AML-193 (cell line): ENCODE results near the gene CD164.
"Not testable (repeated sequence)": the region's sequence is repeated elsewhere in the genome, so short reads cannot be mapped to it uniquely, and the experiment has no call there.

ENCODE experiments used
- DNase-seq, 2 experiments: peaks; one replicate each; lab custom pipeline; 2025; lab: John Stamatoyannopoulos, UW

CD164 gene

DNA sequence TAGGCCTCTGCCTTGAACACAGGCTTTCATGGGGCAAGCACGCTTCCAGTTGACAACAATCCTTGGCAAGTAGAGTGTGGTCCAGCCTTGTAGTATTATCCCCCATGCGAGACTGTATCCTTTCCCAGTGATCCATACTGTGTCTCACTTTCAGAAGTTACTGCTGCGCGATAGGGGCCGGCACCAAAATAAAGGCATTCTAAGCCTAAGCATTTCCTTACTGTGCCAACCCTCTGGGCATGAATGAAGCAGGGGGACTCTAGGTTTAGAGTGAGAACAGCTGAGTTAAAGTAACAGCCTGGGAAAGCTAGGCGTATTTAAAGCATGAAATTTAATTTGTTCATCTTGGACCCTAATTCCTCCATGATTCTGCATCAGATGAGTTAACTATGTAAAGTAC lies 39.4 kb downstream of the CD164 start:
- DNase-seq: no peak

DNA sequence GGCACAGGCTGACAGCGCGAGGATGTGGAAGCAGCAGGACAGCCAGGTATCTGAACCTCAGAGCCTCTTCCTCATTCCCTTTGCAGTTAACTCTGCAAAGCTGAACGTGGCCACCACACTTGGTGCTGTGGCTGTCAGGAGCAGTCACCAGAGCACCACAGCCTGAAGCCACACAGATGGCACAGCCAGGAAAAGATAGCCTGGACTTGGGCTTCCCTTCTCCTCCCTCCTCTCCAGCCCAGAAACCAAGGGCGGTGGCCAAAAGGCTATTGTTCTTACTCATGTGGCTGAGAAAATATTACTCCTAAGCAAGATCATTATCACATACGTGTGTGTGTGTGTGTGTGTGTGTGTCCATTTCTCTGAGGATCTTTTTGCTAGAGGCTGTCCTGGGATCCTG lies 39.8 kb downstream of the CD164 start:
- DNase-seq: no peak

DNA sequence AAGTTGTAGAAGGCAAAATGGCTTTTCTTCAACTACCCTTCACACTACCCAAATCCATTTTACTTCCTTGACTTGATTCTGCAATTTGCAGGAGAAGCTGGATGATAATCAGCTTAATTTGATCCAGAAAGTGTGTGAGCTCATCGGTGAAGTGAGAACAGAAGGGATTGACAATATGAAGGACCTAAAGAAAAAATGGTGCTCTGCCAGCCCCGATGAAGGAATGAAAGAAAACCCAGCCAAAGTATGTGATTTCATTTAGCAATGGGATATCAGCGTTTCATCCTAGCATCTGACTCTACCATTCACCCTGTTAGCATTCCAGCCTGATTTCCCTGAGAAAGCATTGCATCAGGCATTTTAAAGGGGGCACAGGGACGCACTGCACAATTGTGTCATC lies 41.5 kb downstream of the CD164 start:
- DNase-seq: no peak

DNA sequence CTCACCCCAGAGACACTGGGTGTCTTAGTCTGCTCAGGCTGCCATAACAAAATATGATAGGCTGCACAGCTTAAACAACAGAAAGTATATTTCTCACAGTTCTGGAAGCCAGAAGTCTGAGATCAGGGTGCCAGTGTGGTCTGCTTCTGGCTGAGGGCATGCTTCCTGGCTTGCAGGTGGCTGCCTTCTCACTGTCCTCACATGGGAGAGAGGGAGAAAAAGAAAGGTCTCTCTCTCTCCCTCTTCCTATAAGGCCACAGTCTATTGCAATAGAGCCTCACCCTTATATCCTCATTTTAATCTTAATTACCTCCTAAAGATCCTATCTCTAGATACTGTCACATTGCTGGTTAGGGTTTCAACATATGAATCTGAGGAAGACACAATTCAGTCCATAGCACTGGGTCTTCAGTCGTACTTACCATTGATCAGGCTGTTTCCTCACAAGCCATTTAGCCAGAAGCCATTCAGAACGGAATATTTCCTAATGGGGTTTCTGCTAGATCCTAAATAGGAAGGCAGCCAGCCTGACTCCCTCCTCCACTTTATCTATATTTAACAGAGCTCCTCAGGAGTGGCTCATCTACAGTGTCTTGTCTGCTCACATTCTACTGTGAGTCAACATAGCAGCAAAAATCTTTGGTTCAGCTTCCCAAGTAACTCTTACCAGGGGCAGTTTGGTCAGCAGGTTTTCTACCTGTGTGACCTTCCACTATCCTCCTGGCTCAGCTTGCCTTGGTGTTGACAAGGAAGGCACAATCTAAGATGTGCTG lies 42.2 kb downstream of the CD164 start:
- DNase-seq: no peak

DNA sequence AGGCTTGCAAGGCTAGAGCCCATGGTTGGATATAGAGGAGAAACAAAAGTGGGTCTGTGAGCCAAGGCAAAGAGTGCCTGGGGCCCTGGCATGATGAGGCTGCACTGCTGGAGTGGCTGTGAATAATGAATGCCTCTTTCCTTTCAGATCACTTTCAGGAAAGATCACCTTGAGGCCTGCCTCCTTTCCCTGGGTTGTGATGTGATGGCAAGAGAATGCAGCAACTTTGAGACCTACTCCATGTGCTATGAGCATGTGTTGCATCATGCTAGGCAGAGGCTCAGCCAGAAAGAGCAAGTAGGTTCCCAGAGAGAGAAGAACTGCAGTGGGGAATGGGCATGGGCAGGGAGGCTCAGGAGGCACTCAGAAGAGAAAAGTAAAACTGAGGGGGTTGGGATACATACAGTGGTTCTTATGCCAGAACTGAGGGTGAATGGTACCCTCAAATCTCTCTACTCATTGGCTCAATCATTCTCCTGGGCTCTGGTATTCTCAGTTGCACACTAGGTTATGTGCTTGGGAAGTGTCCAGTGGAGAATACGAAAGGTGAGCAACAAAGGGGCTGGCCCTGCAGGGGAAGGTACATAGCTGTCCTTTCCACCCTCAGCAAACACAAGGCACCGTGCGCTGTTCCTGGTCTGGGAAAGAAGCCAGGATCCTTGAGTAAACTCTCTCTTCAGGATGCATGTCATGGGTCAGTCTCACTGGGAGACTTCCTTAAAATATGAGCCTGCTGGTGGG lies 45.9 kb downstream of the CD164 start:
- no peak for DNase-seq

DNA sequence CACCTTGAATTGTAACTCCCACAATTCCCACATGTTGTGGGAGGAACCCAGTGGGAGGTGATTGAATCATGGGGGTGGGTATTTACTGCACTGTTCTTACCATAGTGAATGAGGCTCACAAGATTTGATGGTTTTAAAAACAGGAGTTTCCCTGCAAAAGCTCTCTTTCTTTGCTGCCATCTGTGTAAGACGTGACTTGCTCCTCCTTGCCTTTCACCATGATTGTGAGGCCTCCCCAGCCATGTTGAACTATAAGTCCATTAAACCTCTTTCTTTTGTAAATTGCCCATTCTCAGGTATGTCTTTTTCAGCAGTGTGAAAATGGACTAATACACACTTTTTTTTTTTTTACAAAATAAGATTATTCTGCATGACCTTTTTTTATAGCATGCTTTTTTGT lies 48.4 kb downstream of the CD164 start:
- not testable (repeated sequence) for DNase-seq

DNA sequence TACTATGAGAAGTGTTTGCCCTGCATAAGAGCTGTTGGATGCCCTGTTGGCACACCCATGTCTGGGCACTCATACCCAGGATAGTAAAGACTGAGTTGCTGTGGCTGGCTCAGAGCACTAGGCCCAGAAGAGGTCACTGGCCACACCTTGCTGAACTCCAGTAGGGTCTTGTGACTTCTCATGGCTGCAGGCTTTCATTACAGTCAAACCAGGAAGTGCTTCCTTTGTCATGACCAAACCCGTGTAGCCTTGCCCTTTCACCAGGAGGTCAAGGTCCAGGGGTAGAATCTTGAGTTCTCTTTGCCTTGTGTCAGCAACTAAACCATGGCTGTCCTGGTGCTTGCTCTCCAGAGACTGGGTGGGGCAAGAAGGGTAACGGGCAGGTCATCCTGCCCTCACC lies 49.5 kb downstream of the CD164 start:
- DNase-seq: no peak

DNA sequence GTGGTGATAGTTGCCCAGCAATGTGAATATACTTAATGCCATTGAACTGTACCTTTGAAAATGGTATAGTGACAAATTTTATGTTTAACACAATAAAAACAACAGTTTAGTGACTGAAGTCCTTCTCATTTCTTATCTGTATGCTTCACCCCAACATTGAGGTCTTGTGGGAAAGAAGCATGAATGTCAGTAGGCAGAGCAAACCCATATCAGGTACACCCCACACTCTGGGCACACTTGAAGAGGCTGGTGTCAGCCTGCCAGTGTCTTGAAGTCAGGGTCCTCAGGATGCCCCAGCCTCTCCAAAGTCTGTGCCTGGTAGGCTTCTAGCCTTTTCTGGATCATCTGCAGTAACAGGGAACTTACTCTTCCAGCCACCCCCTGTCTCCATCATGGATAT lies 51.2 kb downstream of the CD164 start:
- no peak for DNase-seq

DNA sequence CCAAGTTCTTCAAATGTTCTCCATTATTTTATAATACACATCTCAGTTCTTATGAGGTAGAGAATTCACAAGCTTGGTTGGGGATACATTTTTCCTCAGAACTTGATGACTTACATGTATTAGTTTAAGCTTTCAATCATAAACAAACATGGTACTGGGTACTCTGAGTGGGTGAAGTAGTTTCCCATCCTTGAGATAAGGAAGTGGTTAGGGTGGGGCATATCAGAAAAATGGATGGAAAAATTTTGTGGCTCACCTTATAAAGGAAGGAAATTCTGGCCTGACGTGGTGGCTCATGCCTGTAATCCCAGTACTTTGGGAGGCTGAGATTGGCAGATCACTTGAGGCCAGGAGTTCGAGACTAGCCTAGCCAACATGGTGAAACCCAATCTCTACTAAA lies 52.0 kb downstream of the CD164 start:
- DNase-seq: no peak

DNA sequence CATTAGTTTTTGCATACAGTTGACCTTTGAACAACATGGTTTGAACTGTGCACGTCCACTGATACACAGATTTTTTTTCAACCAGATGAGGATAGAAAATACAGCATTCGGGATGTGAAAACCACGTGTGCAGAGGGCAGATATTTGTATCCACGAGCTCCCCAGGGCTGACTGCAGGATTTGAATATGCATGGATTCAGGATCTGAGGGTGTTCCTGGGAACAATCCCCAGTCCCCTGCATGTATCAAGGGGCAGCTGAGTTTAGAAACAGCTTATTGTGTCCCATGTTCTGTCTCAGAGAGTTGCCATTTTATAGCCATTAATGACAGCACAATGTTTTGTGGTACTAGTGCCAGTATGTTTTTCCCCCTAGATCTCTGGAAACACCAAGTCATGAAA lies 53.6 kb downstream of the CD164 start:
- DNase-seq: no peak

DNA sequence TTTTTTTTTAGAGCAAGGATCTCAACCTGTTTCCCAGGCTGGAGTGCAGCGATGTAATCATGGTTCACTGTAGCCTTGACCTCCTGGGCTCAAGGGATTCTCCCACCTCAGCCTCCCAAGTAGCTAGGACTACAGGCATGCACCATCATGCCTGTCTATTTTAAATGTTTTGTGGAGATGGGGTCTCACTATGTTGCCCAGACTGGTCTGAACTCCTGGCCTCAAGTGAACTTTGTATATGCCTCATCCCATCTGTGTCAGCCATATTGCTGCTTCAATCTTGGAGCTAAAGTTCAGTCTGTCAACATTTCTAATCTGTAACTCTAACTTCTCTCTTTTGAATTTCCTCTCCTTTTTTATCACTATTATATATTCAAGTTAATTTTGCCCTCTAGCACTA lies 54.3 kb downstream of the CD164 start:
- no peak for DNase-seq

DNA sequence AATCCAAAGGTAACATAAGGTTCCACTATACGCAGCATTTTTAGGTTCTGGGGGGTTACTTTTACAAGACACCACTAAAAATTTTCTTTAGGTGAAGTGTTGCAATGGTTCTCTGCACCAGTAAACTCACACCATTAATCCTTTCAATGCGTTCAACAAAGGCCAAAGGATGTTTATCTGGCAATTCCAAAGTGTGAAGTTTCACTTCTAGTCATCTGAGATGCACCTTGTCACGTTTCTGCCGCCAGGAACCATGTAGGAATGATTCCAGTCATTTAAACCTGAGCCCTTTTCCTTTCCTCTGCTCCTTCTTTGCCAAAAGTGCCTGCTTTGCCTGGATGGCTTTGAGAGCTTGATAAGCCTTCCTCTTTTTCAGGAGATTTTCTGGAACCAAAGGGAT lies 54.8 kb downstream of the CD164 start:
- no peak for DNase-seq

DNA sequence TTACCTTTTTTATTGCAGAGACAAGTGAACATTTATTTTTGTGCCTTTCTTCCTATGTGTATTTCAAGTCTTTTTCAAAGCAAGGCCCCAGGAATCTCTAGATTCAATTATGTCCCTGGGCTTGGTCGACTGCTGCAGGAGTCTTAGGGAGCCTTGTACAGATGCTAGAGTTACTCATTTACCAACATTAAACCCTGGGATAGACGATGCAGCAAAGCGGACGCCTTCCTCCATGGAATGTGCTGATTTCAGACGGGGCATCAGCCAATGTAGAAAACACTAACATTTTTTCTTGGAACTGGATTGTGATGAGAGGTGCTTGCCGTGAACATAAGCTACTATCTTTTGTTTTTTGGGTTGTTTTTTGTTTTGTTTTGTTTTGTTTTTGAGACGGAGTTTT lies 55.9 kb downstream of the CD164 start:
- DNase-seq: no peak

DNA sequence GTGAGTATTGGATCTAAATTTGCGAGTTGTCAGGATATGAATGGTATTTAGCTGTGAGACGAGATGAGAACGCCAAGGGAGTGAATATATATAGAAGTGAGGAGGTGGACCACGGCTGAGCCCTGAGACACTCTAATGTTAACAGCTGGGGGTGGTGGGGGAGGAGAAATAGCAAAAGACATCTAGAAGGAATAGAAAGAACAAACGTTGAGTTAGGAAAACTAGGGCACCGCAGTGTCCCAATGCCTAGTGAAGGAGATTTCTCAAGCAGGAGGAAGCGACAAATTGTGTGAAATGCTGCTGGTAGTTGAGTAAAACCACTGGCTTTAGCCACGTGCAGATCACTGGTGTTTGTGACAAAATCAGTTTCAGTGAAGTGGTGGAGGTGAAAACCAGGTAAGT lies 56.9 kb downstream of the CD164 start:
- DNase-seq: peak; percentile 75 to 79

DNA sequence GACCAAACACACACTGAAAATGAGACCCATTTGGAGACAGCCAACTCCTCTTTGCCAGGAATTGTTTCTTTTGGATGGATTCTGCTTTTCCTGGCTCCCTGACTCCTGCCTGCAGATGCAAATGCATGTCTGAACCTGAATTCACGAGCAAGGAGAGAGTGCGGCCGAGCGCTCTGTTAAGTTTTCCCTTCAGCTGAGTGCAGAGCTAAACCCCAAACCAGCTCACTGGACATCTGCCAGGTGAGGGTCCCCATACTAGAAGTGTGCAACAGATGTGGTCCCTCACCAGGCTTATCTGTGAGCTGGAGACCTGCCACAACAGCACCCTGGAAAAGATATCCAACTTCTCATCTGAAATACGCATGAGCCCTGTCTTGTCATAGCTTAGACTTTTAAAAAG lies 59.0 kb downstream of the CD164 start:
- no peak for DNase-seq

DNA sequence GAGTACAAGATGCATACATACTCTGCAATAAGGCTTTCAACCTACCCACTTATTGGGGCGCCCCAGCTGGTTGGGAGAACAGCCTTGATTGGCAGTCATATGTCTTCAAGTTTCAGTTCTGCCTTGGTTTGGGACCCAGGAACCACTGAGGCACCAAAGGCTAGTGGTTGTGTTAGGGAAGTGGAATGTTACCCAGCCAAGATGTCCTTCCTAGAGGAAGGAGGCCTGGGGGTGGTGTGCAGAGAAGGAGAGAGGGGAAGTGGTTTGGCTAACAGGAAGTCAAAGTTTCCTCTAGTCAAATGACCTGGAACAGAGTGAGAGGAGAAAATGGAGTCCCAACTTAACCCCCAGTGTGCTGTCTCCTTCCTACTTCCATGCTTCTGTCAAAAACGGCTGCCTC lies 59.4 kb downstream of the CD164 start:
- DNase-seq: peak; percentile 86 to 96

DNA sequence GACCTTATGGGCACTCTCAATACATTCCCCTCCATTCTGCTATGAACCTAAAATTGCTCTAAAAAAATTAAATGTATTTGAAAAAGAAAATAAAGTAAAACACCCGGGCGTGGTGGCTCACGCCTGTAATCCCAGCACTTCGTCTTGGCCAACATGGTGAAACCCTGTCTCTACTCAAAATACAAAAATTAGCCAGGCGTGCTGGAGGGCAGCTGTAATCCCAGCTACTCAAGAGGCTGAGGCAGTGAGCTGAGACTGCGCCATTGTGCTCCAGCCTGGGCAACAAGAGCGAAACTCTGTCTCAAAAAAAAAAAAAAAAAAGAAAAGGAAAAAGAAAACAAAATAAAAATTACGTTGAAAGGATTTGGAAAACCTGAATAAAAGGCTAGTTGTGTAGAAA lies 60.5 kb downstream of the CD164 start:
- DNase-seq: no peak

DNA sequence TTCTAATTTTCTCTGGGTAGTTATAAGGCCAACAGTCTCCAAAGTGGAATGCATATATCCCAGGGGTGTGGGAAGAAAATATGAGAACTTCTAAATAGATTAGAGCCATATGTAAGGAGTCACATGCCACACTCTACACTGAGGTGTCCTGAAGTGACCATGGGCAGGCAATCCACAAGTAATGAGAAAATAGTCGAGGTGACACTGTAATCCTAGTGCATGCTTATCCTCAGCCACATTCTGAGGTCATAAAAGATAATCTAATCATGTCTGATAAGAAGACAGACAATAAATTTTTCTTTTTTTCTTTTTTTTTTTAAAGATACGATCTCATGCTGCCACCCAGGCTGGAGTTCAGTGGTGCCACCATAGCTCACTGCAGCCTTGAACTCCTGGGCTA lies 62.2 kb downstream of the CD164 start:
- DNase-seq: no peak

DNA sequence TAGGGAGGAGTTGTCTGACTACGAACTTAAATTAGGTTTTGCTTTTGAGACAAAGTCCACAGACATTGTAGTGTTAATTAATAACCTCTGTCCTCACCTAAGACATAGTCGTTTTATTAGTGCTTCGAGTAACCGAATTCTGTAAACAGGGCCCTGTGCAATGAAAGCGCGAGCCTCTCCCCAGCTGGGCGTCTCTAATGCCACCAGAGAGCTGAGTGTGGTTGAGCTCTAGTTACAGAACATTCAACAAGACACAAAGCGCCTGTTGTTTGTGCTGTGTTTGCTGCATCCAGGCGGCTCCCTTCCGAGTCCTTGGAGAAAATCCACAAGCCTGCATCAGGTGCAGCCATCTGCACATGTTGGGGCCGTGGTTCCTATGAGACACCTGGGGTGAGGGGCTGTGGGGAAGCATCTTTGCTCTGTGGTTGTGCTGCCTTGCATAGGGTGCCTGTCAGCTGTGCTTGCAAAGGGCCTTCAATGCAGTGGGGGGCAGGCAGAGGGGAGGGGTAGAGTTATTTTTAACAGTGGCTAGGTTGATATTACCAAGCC lies 63.9 kb downstream of the CD164 start:
- no peak for DNase-seq

DNA sequence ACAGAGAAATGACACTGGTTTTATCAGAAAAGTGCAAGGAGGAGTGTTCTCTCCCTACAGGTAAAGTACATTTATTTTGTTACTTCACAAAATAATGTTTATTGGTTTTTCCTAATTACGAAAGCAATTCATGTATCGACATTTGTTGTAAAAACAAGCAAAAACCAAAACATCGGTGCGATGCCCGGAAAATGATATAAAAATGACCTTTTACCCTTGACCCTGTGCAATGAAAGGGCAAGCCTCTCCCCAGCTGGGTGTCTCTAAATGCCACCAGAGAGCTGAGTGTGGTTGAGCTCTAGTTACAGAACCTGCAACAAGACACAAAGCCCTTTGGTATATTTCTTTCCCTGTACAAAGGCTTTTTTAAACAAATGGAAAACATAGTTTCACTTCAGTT lies 65.4 kb downstream of the CD164 start:
- DNase-seq: no peak
